LNCaP clone FGC (cell line): ENCODE data around the gene GLCE.

ENCODE experiments used
- DNase-seq: peaks from one replicate; pipeline ENCODE4 v3.0.0-alpha.2; 2011; ENCODE audit warnings: low read depth
- H3K4me3 ChIP-seq: 2 replicates; pipeline ENCODE4 v1.5.1; 2011; ENCODE audit warnings: mild to moderate bottlenecking, low read depth, low read length, control low read depth
- TF ChIP-seq, protein P1 (sequence below): IDR thresholded peaks from 2 replicates; pipeline ENCODE4 v1.5.1; 2012; ENCODE audit warnings: mild to moderate bottlenecking; ENCODE audit not compliant: control insufficient read depth, insufficient read depth; ENCODE audit errors: extremely low read depth

GLCE gene

DNA sequence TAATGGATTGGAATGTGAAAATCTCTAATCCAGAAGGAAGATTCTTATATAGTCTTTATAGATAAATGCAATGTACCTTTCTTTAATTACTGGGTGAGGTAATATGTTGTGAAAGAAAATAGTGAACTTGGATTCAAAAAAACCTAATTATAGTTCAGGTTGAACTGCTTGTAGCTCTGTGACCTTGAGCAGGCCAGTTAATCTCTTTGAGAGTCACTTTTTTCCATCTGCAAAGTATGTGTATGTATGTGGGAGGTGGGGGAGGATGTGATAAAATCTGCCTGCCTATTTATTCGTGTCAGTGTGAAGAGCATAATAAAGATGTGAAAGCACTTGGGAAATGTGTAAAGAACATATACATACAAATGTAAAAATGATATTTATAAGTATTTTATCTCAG is 34.4 kb downstream of the GLCE start:
- DNase-seq: no peak
- no peak overlapping the region for H3K4me3 ChIP-seq
- TF ChIP-seq, protein P1, sequence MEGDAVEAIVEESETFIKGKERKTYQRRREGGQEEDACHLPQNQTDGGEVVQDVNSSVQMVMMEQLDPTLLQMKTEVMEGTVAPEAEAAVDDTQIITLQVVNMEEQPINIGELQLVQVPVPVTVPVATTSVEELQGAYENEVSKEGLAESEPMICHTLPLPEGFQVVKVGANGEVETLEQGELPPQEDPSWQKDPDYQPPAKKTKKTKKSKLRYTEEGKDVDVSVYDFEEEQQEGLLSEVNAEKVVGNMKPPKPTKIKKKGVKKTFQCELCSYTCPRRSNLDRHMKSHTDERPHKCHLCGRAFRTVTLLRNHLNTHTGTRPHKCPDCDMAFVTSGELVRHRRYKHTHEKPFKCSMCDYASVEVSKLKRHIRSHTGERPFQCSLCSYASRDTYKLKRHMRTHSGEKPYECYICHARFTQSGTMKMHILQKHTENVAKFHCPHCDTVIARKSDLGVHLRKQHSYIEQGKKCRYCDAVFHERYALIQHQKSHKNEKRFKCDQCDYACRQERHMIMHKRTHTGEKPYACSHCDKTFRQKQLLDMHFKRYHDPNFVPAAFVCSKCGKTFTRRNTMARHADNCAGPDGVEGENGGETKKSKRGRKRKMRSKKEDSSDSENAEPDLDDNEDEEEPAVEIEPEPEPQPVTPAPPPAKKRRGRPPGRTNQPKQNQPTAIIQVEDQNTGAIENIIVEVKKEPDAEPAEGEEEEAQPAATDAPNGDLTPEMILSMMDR: no peak

DNA sequence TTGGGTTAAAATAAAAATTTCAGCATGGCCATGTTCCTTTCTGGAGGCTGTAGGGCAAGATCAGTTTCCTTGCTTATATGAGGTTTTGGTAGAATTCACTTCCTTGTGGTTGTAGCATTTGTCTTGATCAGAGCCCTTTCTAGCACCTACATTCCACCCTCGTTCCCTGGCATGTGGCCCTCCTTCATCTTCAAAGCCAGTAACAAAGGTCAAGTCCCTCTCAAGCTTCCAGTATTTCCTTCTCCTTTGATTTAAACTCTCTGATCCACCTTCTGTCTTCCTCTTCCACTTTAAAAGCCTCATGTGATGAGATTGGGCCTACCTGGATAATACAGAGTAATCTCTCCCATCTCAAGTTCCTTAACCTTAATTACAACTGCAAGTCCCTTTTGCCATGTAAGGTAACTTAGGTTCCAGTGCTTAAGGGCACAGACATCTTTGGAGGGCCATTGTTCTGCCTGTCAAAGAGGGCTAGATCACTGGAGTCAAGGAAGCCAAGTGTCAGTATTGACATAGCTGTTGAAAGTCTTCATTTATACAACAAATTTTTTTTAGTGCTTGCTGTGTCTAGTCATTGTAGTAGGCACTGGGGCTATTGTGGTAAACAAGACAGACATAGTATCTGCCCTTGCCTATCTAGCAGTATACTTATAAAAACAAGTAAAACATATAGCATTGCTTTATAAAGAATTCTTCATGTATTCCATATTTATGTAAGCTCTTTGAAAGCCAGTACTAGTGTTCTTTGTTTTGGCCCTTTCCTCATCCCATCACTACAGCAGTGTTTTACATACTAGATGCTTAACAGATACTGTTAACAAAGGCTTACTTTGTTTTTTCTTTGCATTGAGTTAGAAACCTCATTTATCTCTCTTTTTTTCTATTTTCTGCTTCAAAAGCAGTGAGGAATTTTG is 40.7 kb downstream of the GLCE start:
- no peak for DNase-seq
- TF ChIP-seq, protein P1: no peak
- no peak overlapping the region for H3K4me3 ChIP-seq

DNA sequence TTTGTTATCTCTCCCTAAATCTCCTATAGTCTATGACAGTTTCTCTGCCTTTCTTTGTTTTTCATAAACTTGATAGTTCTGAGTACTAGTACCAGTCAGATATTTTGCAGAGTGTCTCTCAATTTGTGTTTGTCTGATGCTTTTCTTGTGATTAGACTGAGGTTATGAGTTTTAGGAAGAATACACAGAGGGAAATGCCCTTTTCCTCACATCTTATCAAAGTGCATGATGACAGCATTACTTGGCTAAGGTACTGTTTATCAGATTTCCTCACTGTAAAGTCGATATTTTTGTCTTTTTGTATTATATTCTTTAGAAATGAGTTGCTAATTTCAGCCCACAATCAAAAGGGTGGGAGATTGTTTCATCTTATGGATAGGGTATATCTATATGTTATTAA is 45.6 kb downstream of the GLCE start:
- TF ChIP-seq, protein P1: no peak
- no peak for DNase-seq
- H3K4me3 ChIP-seq: no peak overlapping the region

DNA sequence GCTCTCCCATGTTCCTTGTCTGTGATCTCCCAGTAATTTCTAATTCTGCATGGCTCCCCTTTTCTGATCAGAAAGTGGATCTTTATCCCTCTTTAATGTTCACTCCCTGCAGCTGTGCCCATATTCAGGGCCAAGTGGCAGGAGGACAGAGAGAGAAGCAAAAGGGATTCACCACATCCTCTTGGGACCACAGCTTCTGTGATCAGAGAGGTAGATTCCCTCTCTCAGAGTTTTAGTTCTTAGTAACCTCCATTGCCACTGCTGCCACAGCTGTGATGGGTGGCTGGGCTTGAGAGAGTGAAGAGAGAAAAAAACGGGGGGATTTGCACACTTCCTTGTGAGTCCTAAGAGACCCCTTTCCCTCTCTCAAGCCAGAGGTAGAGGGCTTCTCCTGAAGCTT is 49.2 kb downstream of the GLCE start:
- TF ChIP-seq, protein P1: no peak
- H3K4me3 ChIP-seq: no peak overlapping the region
- no peak for DNase-seq

DNA sequence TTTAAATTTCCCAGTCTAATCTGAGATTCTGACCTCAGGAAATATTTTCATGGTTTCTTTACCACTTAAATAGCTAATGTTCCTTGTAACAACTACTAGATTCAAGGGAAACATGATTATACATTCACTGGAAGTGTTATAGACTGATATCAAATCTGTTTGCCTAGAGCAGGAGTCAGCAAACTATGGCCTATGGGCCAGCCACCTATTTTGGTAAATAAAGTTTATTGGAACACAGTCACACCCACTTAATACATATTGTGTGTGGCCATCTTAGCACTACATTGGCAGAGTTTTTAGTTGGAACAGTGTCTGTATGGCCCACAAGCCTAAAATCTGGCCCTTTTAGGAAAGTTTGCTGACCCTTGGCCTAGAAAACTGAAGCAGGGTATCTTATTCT is 50.1 kb downstream of the GLCE start:
- DNase-seq: peak; percentile 31
- H3K4me3 ChIP-seq: no peak overlapping the region
- TF ChIP-seq, protein P1: no peak

DNA sequence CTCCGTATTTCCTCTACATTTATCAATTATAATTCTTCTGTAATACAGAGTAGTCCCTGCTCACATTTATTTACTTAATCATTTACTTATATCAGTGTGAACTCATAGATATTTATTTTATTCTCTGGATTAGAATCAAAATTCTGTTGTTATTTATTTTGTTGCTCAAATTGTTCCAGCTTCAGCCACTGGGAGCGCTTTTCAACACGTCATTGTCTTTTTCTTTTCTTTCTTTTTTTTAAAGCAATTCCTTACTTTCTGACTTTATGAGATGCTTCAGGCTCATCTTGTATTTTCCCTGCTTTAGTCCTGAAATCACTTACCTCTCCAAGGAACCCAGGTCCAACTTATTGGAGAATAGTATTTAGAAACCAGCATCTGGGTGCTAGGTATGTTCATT is 53.4 kb downstream of the GLCE start:
- no peak for DNase-seq
- TF ChIP-seq, protein P1: no peak
- H3K4me3 ChIP-seq: no peak overlapping the region

DNA sequence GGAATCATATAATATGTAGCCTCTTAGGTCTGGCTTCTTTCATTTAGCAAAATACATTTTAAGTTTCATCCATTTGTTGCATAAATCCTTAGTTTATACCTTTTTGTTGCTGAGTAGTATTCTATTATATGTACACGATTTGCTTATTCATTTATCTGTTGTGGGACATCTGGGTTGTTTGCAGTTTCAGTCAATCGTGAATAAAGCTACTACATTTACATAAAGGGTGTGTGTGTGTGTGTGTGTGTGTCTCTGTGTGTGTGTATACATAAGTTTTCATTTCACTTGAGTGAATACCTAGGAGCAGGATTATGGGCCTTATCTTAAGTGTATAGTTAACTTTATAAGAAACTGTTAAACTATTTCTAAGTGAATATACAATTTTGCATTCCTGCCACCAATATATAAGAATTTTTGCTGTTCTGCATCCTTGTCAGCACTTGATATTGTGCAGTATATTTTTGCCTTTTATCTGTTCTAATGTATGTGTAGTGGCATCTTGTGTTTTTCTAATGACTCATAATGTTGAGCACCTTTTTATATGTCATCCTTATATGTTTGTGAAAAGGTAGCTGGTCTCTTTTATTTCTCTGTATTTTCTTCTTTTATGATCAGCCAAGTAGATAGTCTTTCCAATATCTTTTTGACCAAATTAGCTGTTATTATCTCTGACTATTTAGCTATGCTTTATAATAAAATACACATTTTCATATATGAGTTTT is 55.0 kb downstream of the GLCE start:
- no peak overlapping the region for H3K4me3 ChIP-seq
- TF ChIP-seq, protein P1: no peak
- no peak for DNase-seq
